ENCODE results near the gene ARHGAP30. TPM values are rescaled to one million over a fixed set of nuclear protein-coding genes. Genes with fewer than 3 reads are reported as not detected.

ARHGAP30 gene
- total and polyA plus RNA-seq, 2 of the 4 experiments (the other 2 are of a cell fraction), result 0.02 TPM; not detected in 1

GRCh38 chr1:161072751-161073449, 3.2 kb upstream of the ARHGAP30 start:
- Histone ChIP-seq H4K5ac (ENCODE audit: low read depth, low read length) (no peak overlapping the region), H4K8ac (ENCODE audit: low read depth in 2 of 2, low read length in 2 of 2) (no peak overlapping the region), H2AK9ac (replicated peaks; ENCODE audit: low read depth, low read length, poor library complexity) (no peak overlapping the region), H3K9me3 (ENCODE audit: control insufficient read depth, insufficient read depth, low read length) (no peaks in the 10 kb centered on the region), H2BK15ac (ENCODE audit: low read depth, low read length) (no peak overlapping the region), H3K9me1 (ENCODE audit: insufficient read depth, low read length) (no peaks in the 10 kb centered on the region), H3K27me3 (ENCODE audit: control insufficient read depth, insufficient read depth, low read length) (no peaks in the 10 kb centered on the region), H4K91ac (ENCODE audit: insufficient read depth, low read depth, low read length) (no peak overlapping the region), H3K23ac (ENCODE audit: low read depth, low read length) (no peak overlapping the region), H3K18ac (ENCODE audit: low read depth, low read length) (no peak overlapping the region), H3K4me2 (ENCODE audit: low read depth, low read length) (no peak overlapping the region), H2BK20ac (ENCODE audit: low read depth, low read length) (no peak overlapping the region), H3K4me1 (ENCODE audit: control insufficient read depth, insufficient read depth, low read length) (no peaks in the 10 kb centered on the region), H3K4me3 (ENCODE audit: insufficient read depth, low read depth, low read length) (no peak overlapping the region), H2AFZ (replicated peaks; ENCODE audit: low read length, poor library complexity) (peak overlapping the region; percentile 23), H4K20me1 (ENCODE audit: insufficient read depth, low read length) (no peaks in the 10 kb centered on the region; the same call in none of the 2 replicates), H2AK5ac (ENCODE audit: low read depth, low read length) (no peak overlapping the region), H2BK120ac (ENCODE audit: low read depth, low read length) (no peak overlapping the region), H3K36me3 (ENCODE audit: control insufficient read depth, insufficient read depth, low read length) (no peaks in the 10 kb centered on the region), H3K79me1 (ENCODE audit: low read depth in 1 of 2, low read length in 2 of 2) (no peaks in the 10 kb centered on the region), H2BK5ac (ENCODE audit: low read depth, low read length, poor library complexity, severe bottlenecking) (no peak overlapping the region), H3K9ac (ENCODE audit: low read depth, low read length) (no peak overlapping the region), H3K14ac (replicated peaks; ENCODE audit: low read depth, low read length) (no peak overlapping the region), H3K27ac (ENCODE audit: insufficient read depth, low read length) (no peak overlapping the region), H3K56ac (ENCODE audit: extremely low read depth, insufficient read depth, low read length) (no peak overlapping the region), H3K4ac (ENCODE audit: low read depth, low read length) (no peak overlapping the region)
- DNase-seq (no peak), ATAC-seq (ENCODE audit: low read depth) (no peak)
- WGBS, 2 experiments (ENCODE audit: extremely low coverage in 2 of 2, insufficient read length in 1 of 2), result 87% methylated on average over 13 of the region's 19 CpGs; no CpG with 5 or more reads in 1 of the 2 experiments
- intact Hi-C loops (cut with micrococcal nuclease), result loop anchor here (2.0 kb wide), 1 partner anchor 24 kb away; no protein-coding TSS in a partner anchor
- in situ Hi-C loops (cut with MboI; ENCODE audit: low sequenced_read_pairs), result no loop called here
- dilution Hi-C loops (cut with HindIII; ENCODE audit: low sequenced_read_pairs, unreplicated experiment), result no loop called here
- no peak for TF ChIP-seq USF2 (IDR thresholded peaks at IDR 0.05; ENCODE audit: low read depth, low read length)
- no peak for TF ChIP-seq CEBPB (IDR thresholded peaks at IDR 0.05; ENCODE audit: low read depth, low read length)
- TF ChIP-seq RAD21 (IDR thresholded peaks at IDR 0.05; ENCODE audit: low read length), result no peak
- TF ChIP-seq CTCF (conservative IDR thresholded peaks at IDR 0.05; ENCODE audit: low read depth, low read length), result no peak
- TF ChIP-seq RFX5 (IDR thresholded peaks at IDR 0.05; ENCODE audit: low read depth, low read length), result no peak
- no peak for TF ChIP-seq MXI1 (IDR thresholded peaks at IDR 0.05; ENCODE audit: borderline replicate concordance, low read depth, low read length)
- TF ChIP-seq FOS (IDR thresholded peaks at IDR 0.05; ENCODE audit: low read depth, low read length), result no peak
- TF ChIP-seq ELK1 (IDR thresholded peaks at IDR 0.05; ENCODE audit: borderline replicate concordance, low read depth, low read length), result no peak
- TF ChIP-seq CHD1 (IDR thresholded peaks at IDR 0.05; ENCODE audit: low read depth, low read length), result no peak
- TF ChIP-seq SMC3 (IDR thresholded peaks at IDR 0.05; ENCODE audit: low read depth, low read length), result no peak
- TF ChIP-seq RCOR1 (IDR thresholded peaks at IDR 0.05; ENCODE audit: insufficient replicate concordance, low read length), result no peak
- no peak for TF ChIP-seq POLR2A (IDR thresholded peaks at IDR 0.05; ENCODE audit: low read depth, low read length)
- no peak for TF ChIP-seq MAFK (IDR thresholded peaks at IDR 0.05; ENCODE audit: low read depth, low read length)
- ChIA-PET POLR2A (ENCODE audit: unreplicated experiment) (no interaction called here), CTCF (interaction anchor here (0.5 to 0.7 kb wide), 2 partner anchors 24 to 190 kb away, joined by 3 read pairs; no protein-coding TSS in a partner anchor)
- BruUV-seq (replicated peaks), result no TSS peak

All from IMR-90 (cell line).